CD4-positive, alpha-beta memory T cell (primary cell): Measurements from ENCODE around the gene ADAM12. TPM values are rescaled to one million over a fixed set of nuclear protein-coding genes. Genes with fewer than 3 reads are reported as not detected.

Source experiments
- CTCF ChIA-PET: fragments of 350-600 bp; sonication (Branson Sonifier 250); formaldehyde crosslinking; loops from one replicate; lab custom pipeline; 2021; ENCODE audit warnings: inconsistent platforms; ENCODE audit not compliant: partially characterized antibody; lab: Charles Lee
- POLR2A ChIA-PET: fragments of 350-600 bp; sonication (Branson Sonifier 250); formaldehyde crosslinking; loops from one replicate; lab custom pipeline; 2021; ENCODE audit not compliant: partially characterized antibody; lab: Charles Lee
- DNase-seq, 5 donors: peaks; one replicate each; pipeline versions ENCODE4 v3.0.0 to v3.0.0-alpha.2; 2020 to 2022; ENCODE audit warnings: mixed read lengths in 1 of 5
- H3K27ac ChIP-seq: one replicate; pipeline ENCODE4 v1.7.0; 2013; ENCODE audit warnings: low read depth, low read length
- H3K27me3 ChIP-seq: 2 replicates; pipeline ENCODE4 v1.7.0; 2013; ENCODE audit warnings: mild to moderate bottlenecking, low read length, moderate library complexity; ENCODE audit not compliant: insufficient read depth
- H3K36me3 ChIP-seq: 2 replicates; pipeline ENCODE4 v1.7.0; 2013; ENCODE audit warnings: mild to moderate bottlenecking, low read length, moderate library complexity; ENCODE audit not compliant: insufficient read depth
- H3K4me1 ChIP-seq: 2 replicates; pipeline ENCODE4 v1.7.0; 2013; ENCODE audit warnings: mild to moderate bottlenecking, low read length, moderate library complexity; ENCODE audit not compliant: insufficient read depth
- H3K4me3 ChIP-seq, 2 donors: one replicate each; pipeline ENCODE4 v1.7.0; 2013; ENCODE audit warnings: low read length in 2 of 2, mild to moderate bottlenecking in 1 of 2
- H3K9me3 ChIP-seq, 2 donors: one replicate each; pipeline ENCODE4 v1.7.0; 2013; ENCODE audit warnings: low read length in 2 of 2, control low read depth in 1 of 2; ENCODE audit not compliant: control insufficient read depth in 1 of 2
- H3K27ac Mint-ChIP-seq, 7 donors: one replicate each; pipeline ENCODE4 v1.8.0; 2020 to 2021; ENCODE audit warnings: mixed read lengths in 7 of 7, mild to moderate bottlenecking in 6 of 7, inconsistent platforms in 3 of 7, moderate library complexity in 3 of 7
- H3K27me3 Mint-ChIP-seq, 2 donors: one replicate each; pipeline ENCODE4 v1.8.0; 2020 to 2021; ENCODE audit warnings: mixed read lengths in 2 of 2
- H3K36me3 Mint-ChIP-seq, 2 donors: one replicate each; pipeline ENCODE4 v1.8.0; 2020 to 2021; ENCODE audit warnings: mixed read lengths in 2 of 2, inconsistent platforms in 1 of 2, mild to moderate bottlenecking in 1 of 2
- H3K4me1 Mint-ChIP-seq, 4 donors: one replicate each; pipeline ENCODE4 v1.8.0; 2020 to 2021; ENCODE audit warnings: mixed read lengths in 4 of 4, mild to moderate bottlenecking in 1 of 4
- H3K4me3 Mint-ChIP-seq, 8 donors: one replicate each; pipeline ENCODE4 v1.8.0; 2020 to 2021; ENCODE audit warnings: mixed read lengths in 8 of 8, mild to moderate bottlenecking in 7 of 8, moderate library complexity in 6 of 8, inconsistent platforms in 3 of 8
- H3K9me3 Mint-ChIP-seq, 8 donors: one replicate each; pipeline ENCODE4 v1.8.0; 2020 to 2021; ENCODE audit warnings: mixed read lengths in 8 of 8, mild to moderate bottlenecking in 5 of 8, inconsistent platforms in 3 of 8, moderate library complexity in 1 of 8
- intact Hi-C: fragments of 100-400 bp; cut with micrococcal nuclease; formaldehyde crosslinking; loops from one replicate; pipeline ENCODE4 v1.15.1; 2023
- polyA plus RNA-seq, 2 donors: library from polyadenylated mRNA; unstranded; fragments of 300-500 nt; fragmentation: Illumina TruSeq; gene quantifications; one replicate each; pipeline ENCODE4 v1.2.3, GENCODE V29; 2021
- total RNA-seq, 2 experiments: library from RNA; stranded (reverse); gene quantifications; one replicate each; pipeline ENCODE4 v1.2.3, GENCODE V29; 2021

ADAM12 gene
- total and polyA plus RNA-seq, 4 experiments from 2014 or later: 0.17 to 2.3 (median 1.1) TPM

GRCh38 chr10:126021833-126022500 is 366.3 kb downstream of the ADAM12 start:
- H3K9me3 ChIP-seq: no peaks in the 10 kb centered on the region
- ChIA-PET POLR2A (no interaction called here), CTCF (no interaction called here)
- Mint-ChIP-seq H3K36me3 (no peaks in the 10 kb centered on the region), H3K4me3 (no peak overlapping the region), H3K27ac (no peak overlapping the region), H3K4me1 (no peaks in the 10 kb centered on the region), H3K9me3 (peaks cover 0 to 5% (median 3%) of the 10 kb centered on the region in 8 donors), H3K27me3 (peaks cover 0 to 3% of the 10 kb centered on the region in 2 donors)
- H3K4me1 ChIP-seq: no peaks in the 10 kb centered on the region
- DNase-seq: no peak
- no peaks in the 10 kb centered on the region for H3K27me3 ChIP-seq
- intact Hi-C loops: no loop called here
- no peak overlapping the region for H3K4me3 ChIP-seq
- no peaks in the 10 kb centered on the region for H3K36me3 ChIP-seq
- H3K27ac ChIP-seq: no peak overlapping the region

- intact Hi-C loops: no loop called here
- no peaks in the 10 kb centered on the region for H3K9me3 ChIP-seq
- H3K4me1 ChIP-seq: no peaks in the 10 kb centered on the region
- ChIA-PET CTCF (interaction anchor here (1.0 kb wide), 1 partner anchor 35 kb away, joined by 3 read pairs; no protein-coding TSS in a partner anchor), POLR2A (no interaction called here)
- no peak for DNase-seq
- H3K4me3 ChIP-seq: no peak overlapping the region
- Mint-ChIP-seq H3K36me3 (no peaks in the 10 kb centered on the region), H3K9me3 (peaks cover 0 to 2% (median 0%) of the 10 kb centered on the region in 8 donors), H3K4me1 (peaks cover 0 to 6% (median 0%) of the 10 kb centered on the region in 4 donors), H3K27me3 (peaks cover 2 to 7% of the 10 kb centered on the region in 2 donors), H3K27ac (no peak overlapping the region), H3K4me3 (no peak overlapping the region)
- H3K36me3 ChIP-seq: no peaks in the 10 kb centered on the region
- no peak overlapping the region for H3K27ac ChIP-seq
- no peaks in the 10 kb centered on the region for H3K27me3 ChIP-seq
These were observed 370.2 kb downstream of the ADAM12 start for GRCh38 chr10:126017961-126018560.

- H3K4me3 ChIP-seq: no peak overlapping the region
- peaks cover 0 to 2% (median 0%) of the 10 kb centered on the region in 8 donors for H3K9me3 Mint-ChIP-seq
- no peak overlapping the region for H3K4me3 Mint-ChIP-seq
- POLR2A ChIA-PET: no interaction called here
- H3K27me3 Mint-ChIP-seq: peaks cover 2 to 10% of the 10 kb centered on the region in 2 donors
- no peak overlapping the region for H3K27ac ChIP-seq
- DNase-seq: no peak
- H3K36me3 ChIP-seq: no peaks in the 10 kb centered on the region
- intact Hi-C loops: no loop called here
- H3K36me3 Mint-ChIP-seq: no peaks in the 10 kb centered on the region
- H3K27me3 ChIP-seq: no peaks in the 10 kb centered on the region
- CTCF ChIA-PET: no interaction called here
- H3K9me3 ChIP-seq: no peaks in the 10 kb centered on the region
- H3K27ac Mint-ChIP-seq: no peak overlapping the region
- peaks cover 4% of the 10 kb centered on the region for H3K4me1 ChIP-seq
- H3K4me1 Mint-ChIP-seq: peaks cover 0 to 6% (median 3%) of the 10 kb centered on the region in 4 donors
These were observed 371.4 kb downstream of the ADAM12 start for GRCh38 chr10:126016882-126017281.

- Histone ChIP-seq H3K4me1 (peaks cover 4% of the 10 kb centered on the region), H3K36me3 (no peaks in the 10 kb centered on the region), H3K27ac (no peak overlapping the region), H3K9me3 (no peaks in the 10 kb centered on the region), H3K27me3 (no peaks in the 10 kb centered on the region), H3K4me3 (no peak overlapping the region)
- Mint-ChIP-seq H3K36me3 (no peaks in the 10 kb centered on the region), H3K9me3 (peaks cover 0 to 2% (median 0%) of the 10 kb centered on the region in 8 donors), H3K27ac (no peak overlapping the region), H3K4me1 (peaks cover 0 to 6% (median 3%) of the 10 kb centered on the region in 4 donors), H3K4me3 (no peak overlapping the region), H3K27me3 (peaks cover 2 to 10% of the 10 kb centered on the region in 2 donors)
- intact Hi-C loops: no loop called here
- no peak for DNase-seq
- ChIA-PET POLR2A (no interaction called here), CTCF (no interaction called here)
These were observed 372.0 kb downstream of the ADAM12 start for GRCh38 chr10:126016156-126016805.

GRCh38 chr10:126015413-126015812 is 372.9 kb downstream of the ADAM12 start:
- H3K27ac ChIP-seq: no peak overlapping the region
- Mint-ChIP-seq H3K4me1 (peaks cover 0 to 6% (median 3%) of the 10 kb centered on the region in 4 donors), H3K36me3 (no peaks in the 10 kb centered on the region), H3K9me3 (peaks cover 0 to 2% (median 0%) of the 10 kb centered on the region in 8 donors), H3K4me3 (no peak overlapping the region), H3K27ac (no peak overlapping the region), H3K27me3 (peaks cover 2 to 8% of the 10 kb centered on the region in 2 donors)
- DNase-seq: no peak
- intact Hi-C loops: no loop called here
- peaks cover 4% of the 10 kb centered on the region for H3K4me1 ChIP-seq
- no peak overlapping the region for H3K4me3 ChIP-seq
- H3K27me3 ChIP-seq: no peaks in the 10 kb centered on the region
- ChIA-PET CTCF (no interaction called here), POLR2A (no interaction called here)
- H3K36me3 ChIP-seq: no peaks in the 10 kb centered on the region
- H3K9me3 ChIP-seq: no peaks in the 10 kb centered on the region

GRCh38 chr10:126014309-126014708 is 374.0 kb downstream of the ADAM12 start:
- Histone ChIP-seq H3K9me3 (no peaks in the 10 kb centered on the region), H3K36me3 (no peaks in the 10 kb centered on the region), H3K4me1 (peaks cover 4% of the 10 kb centered on the region), H3K27me3 (no peaks in the 10 kb centered on the region), H3K27ac (no peak overlapping the region), H3K4me3 (no peak overlapping the region)
- Mint-ChIP-seq H3K36me3 (no peaks in the 10 kb centered on the region), H3K4me1 (peaks cover 0 to 6% (median 3%) of the 10 kb centered on the region in 4 donors), H3K27me3 (peaks cover 2 to 8% of the 10 kb centered on the region in 2 donors), H3K4me3 (no peak overlapping the region), H3K27ac (no peak overlapping the region), H3K9me3 (peaks cover 0 to 2% (median 0%) of the 10 kb centered on the region in 8 donors)
- ChIA-PET CTCF (no interaction called here), POLR2A (no interaction called here)
- no peak for DNase-seq
- intact Hi-C loops: no loop called here
